Tibial artery (tissue), 4 donors: ENCODE results near the gene TSC1.
"Not testable (repeated sequence)": the region's sequence is repeated elsewhere in the genome, so short reads cannot be mapped to it uniquely, and the experiment has no call there.

Source experiments
- DNase-seq, 2 donors: peaks; one replicate each; pipeline ENCODE4 v3.0.0-alpha.2; 2019
- H3K27ac ChIP-seq, 2 donors: fragments of 200-600 bp; sonication (generic) in 1 of 2; 1 replicate in 1 of 2; 2 replicates in 1 of 2; pipeline ENCODE4 v1.5.1; 2018 to 2019; ENCODE audit warnings: mild to moderate bottlenecking in 1 of 2
- H3K27me3 ChIP-seq, 2 donors: fragments of 200-600 bp; sonication (generic) in 1 of 2; one replicate each; pipeline versions ENCODE4 v1.5.1 to v1.6.0; 2016 to 2019
- H3K36me3 ChIP-seq, 3 donors: fragments of 200-600 bp; sonication (generic) in 2 of 3; one replicate each; pipeline ENCODE4 v1.5.1; 2016 to 2019; ENCODE audit warnings: mild to moderate bottlenecking in 2 of 3
- H3K4me1 ChIP-seq, 4 donors: fragments of 200-600 bp; sonication (generic) in 2 of 4; 1 replicate in 3 of 4; 2 replicates in 1 of 4; pipeline ENCODE4 v1.5.1; 2016 to 2019
- H3K4me3 ChIP-seq, 2 donors: fragments of 200-600 bp; sonication (generic) in 1 of 2; 1 replicate in 1 of 2; 2 replicates in 1 of 2; pipeline ENCODE4 v1.5.1; 2018 to 2019; ENCODE audit warnings: mild to moderate bottlenecking in 2 of 2
- H3K9me3 ChIP-seq, 3 donors: fragments of 200-600 bp; sonication (generic) in 1 of 3; one replicate each; pipeline ENCODE4 v1.5.1; 2016 to 2019
- CTCF ChIP-seq, 2 experiments: fragments of 200-600 bp in 1 of 2; fragments of 450-650 bp in 1 of 2; IDR thresholded peaks; one replicate each; pipeline ENCODE4 v1.5.1; 2017 to 2019; ENCODE audit warnings: antibody characterized with exemption in 2 of 2, mild to moderate bottlenecking in 1 of 2, moderate library complexity in 1 of 2
- intact Hi-C: fragments of 100-400 bp; cut with DNase I; formaldehyde crosslinking; loops from one replicate; pipeline ENCODE4 v1.15.0; 2023; ENCODE audit warnings: low total_unique reads

Gene TSC1

GRCh38 chr9:132973713-132974112 is 29.3 kb upstream of the TSC1 start:
- H3K36me3 ChIP-seq: no peaks in the 10 kb centered on the region
- intact Hi-C loops: no loop called here
- no peak for DNase-seq
- peaks cover 0 to 78% of the 10 kb centered on the region in 2 donors for H3K27me3 ChIP-seq
- H3K9me3 ChIP-seq: no peaks in the 10 kb centered on the region
- H3K4me1 ChIP-seq: no peaks in the 10 kb centered on the region
- no peak overlapping the region for H3K4me3 ChIP-seq
- no peak for TF ChIP-seq CTCF (IDR thresholded peaks at IDR 0.05)
- no peak overlapping the region for H3K27ac ChIP-seq

- no peak overlapping the region for H3K27ac ChIP-seq
- no peaks in the 10 kb centered on the region for H3K9me3 ChIP-seq
- no peak for DNase-seq
- no peak overlapping the region for H3K4me3 ChIP-seq
- TF ChIP-seq CTCF (IDR thresholded peaks at IDR 0.05): no peak
- no peaks in the 10 kb centered on the region for H3K36me3 ChIP-seq
- H3K27me3 ChIP-seq: peaks cover 0 to 73% of the 10 kb centered on the region in 2 donors
- intact Hi-C loops: no loop called here
- no peaks in the 10 kb centered on the region for H3K4me1 ChIP-seq
These were observed 28.8 kb upstream of the TSC1 start for GRCh38 chr9:132973166-132973565.

GRCh38 chr9:132970324-132971062 is 26.1 kb upstream of the TSC1 start:
- H3K27ac ChIP-seq: no peak overlapping the region
- no peak for DNase-seq
- no peak for TF ChIP-seq CTCF (IDR thresholded peaks at IDR 0.05)
- H3K4me3 ChIP-seq: no peak overlapping the region
- no peaks in the 10 kb centered on the region for H3K4me1 ChIP-seq
- intact Hi-C loops: no loop called here
- H3K27me3 ChIP-seq: peaks cover 0 to 59% of the 10 kb centered on the region in 2 donors
- no peaks in the 10 kb centered on the region for H3K9me3 ChIP-seq
- H3K36me3 ChIP-seq: no peaks in the 10 kb centered on the region

GRCh38 chr9:132969783-132970182 is 25.4 kb upstream of the TSC1 start:
- Histone ChIP-seq H3K4me1 (no peaks in the 10 kb centered on the region), H3K27me3 (peaks cover 0 to 63% of the 10 kb centered on the region in 2 donors), H3K36me3 (no peaks in the 10 kb centered on the region), H3K9me3 (no peaks in the 10 kb centered on the region), H3K4me3 (no peak overlapping the region), H3K27ac (no peak overlapping the region)
- no peak for TF ChIP-seq CTCF (IDR thresholded peaks at IDR 0.05)
- no peak for DNase-seq
- intact Hi-C loops: no loop called here

- H3K4me1 ChIP-seq, H3K4me3 ChIP-seq, H3K36me3 ChIP-seq, H3K9me3 ChIP-seq, intact Hi-C loops, H3K27ac ChIP-seq, DNase-seq: not testable (repeated sequence)
- H3K27me3 ChIP-seq: peaks cover 0 to 54% of the 10 kb centered on the region in 2 donors
These were observed 23.5 kb upstream of the TSC1 start for GRCh38 chr9:132967908-132968307.

- no peaks in the 10 kb centered on the region for H3K9me3 ChIP-seq
- TF ChIP-seq CTCF (IDR thresholded peaks at IDR 0.05): no peak
- no peak for DNase-seq
- H3K4me3 ChIP-seq: no peak overlapping the region
- no peaks in the 10 kb centered on the region for H3K36me3 ChIP-seq
- intact Hi-C loops: no loop called here
- no peak overlapping the region for H3K27ac ChIP-seq
- H3K27me3 ChIP-seq: peaks cover 0 to 34% of the 10 kb centered on the region in 2 donors
- no peaks in the 10 kb centered on the region for H3K4me1 ChIP-seq
These were observed 21.1 kb upstream of the TSC1 start for GRCh38 chr9:132965478-132965877.
